Fibroblast of lung (primary cell): ENCODE data around the gene FBXO31. TPM values are rescaled to one million over a fixed set of nuclear protein-coding genes. Genes with fewer than 3 reads are reported as not detected.

Experiments used
- DNase-seq, 2 donors: peaks; one replicate each; pipeline versions ENCODE4 v3.0.0 to v3.0.0-alpha.2; 2010; ENCODE audit warnings: low read depth in 2 of 2
- H2AFZ ChIP-seq: 2 replicates; pipeline ENCODE4 v1.5.1; 2012; ENCODE audit warnings: low read length, control low read depth, inconsistent platforms
- H3K27ac ChIP-seq: 2 replicates; pipeline ENCODE4 v1.5.1; 2011; ENCODE audit warnings: low read length, control low read depth; ENCODE audit not compliant: insufficient read depth
- H3K27me3 ChIP-seq: 2 replicates; pipeline ENCODE4 v1.5.1; 2011; ENCODE audit warnings: mild to moderate bottlenecking, low read length; ENCODE audit not compliant: control insufficient read depth, insufficient read depth
- H3K36me3 ChIP-seq: 2 replicates; pipeline ENCODE4 v1.5.1; 2011; ENCODE audit warnings: low read length; ENCODE audit not compliant: control insufficient read depth, insufficient read depth
- H3K4me1 ChIP-seq: 2 replicates; pipeline ENCODE4 v1.5.1; 2011; ENCODE audit warnings: low read length; ENCODE audit not compliant: control insufficient read depth, insufficient read depth; ENCODE audit errors: extremely low read depth
- H3K4me2 ChIP-seq: 2 replicates; pipeline ENCODE4 v1.5.1; 2011; ENCODE audit warnings: low read length, control low read depth; ENCODE audit not compliant: insufficient read depth; ENCODE audit errors: extremely low read depth
- H3K4me3 ChIP-seq, 4 experiments: fragments of 200-600 bp in 1 of 4; sonication (generic) in 1 of 4; replicated peaks in 1 of 4; 2 replicates each; pipeline ENCODE4 v1.5.1; 2011 to 2016; ENCODE audit warnings: low read length in 4 of 4, low read depth in 3 of 4, mild to moderate bottlenecking in 3 of 4, control low read depth in 2 of 4, inconsistent platforms in 1 of 4, mixed read lengths in 1 of 4; ENCODE audit not compliant: insufficient read depth in 1 of 4; ENCODE audit errors: control extremely low read depth in 1 of 4
- H3K79me2 ChIP-seq: 2 replicates; pipeline ENCODE4 v1.5.1; 2012; ENCODE audit warnings: mild to moderate bottlenecking, low read length, inconsistent platforms; ENCODE audit not compliant: control insufficient read depth, insufficient read depth
- H3K9ac ChIP-seq: 2 replicates; pipeline ENCODE4 v1.5.1; 2011; ENCODE audit warnings: mild to moderate bottlenecking, low read length, control low read depth; ENCODE audit not compliant: insufficient read depth
- H3K9me3 ChIP-seq: 2 replicates; pipeline ENCODE4 v1.5.1; 2012; ENCODE audit warnings: low read depth, low read length; ENCODE audit not compliant: control insufficient read depth, insufficient read depth
- H4K20me1 ChIP-seq: 2 replicates; pipeline ENCODE4 v1.5.1; 2011; ENCODE audit warnings: low read length; ENCODE audit not compliant: control insufficient read depth, insufficient read depth; ENCODE audit errors: extremely low read depth
- EZH2 ChIP-seq: IDR thresholded peaks from 2 replicates; pipeline ENCODE4 v1.5.1; 2012; ENCODE audit warnings: low read length, control low read depth, mild to moderate bottlenecking; ENCODE audit errors: missing control alignments
- polyA plus RNA-seq, 2 donors: library from polyadenylated mRNA; depleted of rRNA in 1 of 2; stranded (reverse) in 1 of 2; unstranded in 1 of 2; fragments of >200 nt; gene quantifications; 2 replicates each; pipeline ENCODE4 v1.2.1, GENCODE V29; 2011 to 2012; ENCODE audit warnings: missing spikeins in 1 of 2
- total RNA-seq: library from RNA; depleted of rRNA; stranded (reverse); fragments of >200 nt; gene quantifications from 2 replicates; pipeline ENCODE4 v1.2.1, GENCODE V29; 2014
- TF ChIP-seq, protein P1 (sequence below), 2 donors: IDR thresholded peaks in 1 of 2; conservative IDR thresholded peaks in 1 of 2; 1 replicate in 1 of 2; 2 replicates in 1 of 2; pipeline ENCODE4 v1.5.1; 2011 to 2012; ENCODE audit warnings: low read length in 2 of 2, control low read depth in 1 of 2, inconsistent platforms in 1 of 2, low read depth in 1 of 2, mild to moderate bottlenecking in 1 of 2

Gene FBXO31
- total and polyA plus RNA-seq, 2 donors (not counting 1 experiment from before 2014, with no cell fraction given) = 17.6 to 40.3 TPM

DNA sequence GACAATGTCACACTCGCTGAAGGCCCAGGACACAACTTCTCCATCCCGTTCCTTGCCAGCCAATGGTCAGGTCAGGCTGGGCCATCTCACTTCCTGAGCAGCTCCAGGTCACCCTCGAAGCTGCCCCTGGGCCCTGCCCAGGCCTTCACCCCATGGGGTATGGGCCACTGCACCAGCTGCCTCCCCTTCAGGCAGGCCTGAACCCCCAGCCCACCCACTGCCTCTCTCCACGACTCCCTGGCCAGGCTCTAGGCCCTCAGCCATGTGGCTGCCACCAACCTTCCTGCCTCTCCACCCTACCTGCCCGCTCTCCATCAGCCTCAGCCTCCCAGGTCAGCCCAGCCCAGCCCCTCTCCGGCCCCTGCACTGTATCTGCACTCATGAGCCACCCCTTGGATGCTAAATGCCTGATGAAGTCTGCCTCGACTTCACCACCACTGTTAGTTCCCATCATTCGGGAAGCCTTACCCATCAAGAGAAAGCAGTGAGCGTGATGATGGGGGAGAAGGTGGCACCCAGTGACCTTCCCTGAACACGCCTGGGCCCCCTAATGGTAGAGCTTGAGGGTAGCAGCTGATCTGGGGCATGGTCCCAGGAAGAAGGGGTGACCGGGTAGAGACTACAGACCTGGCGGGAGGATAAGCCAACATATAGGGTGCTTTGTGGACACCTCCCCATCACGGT lies 35.5 kb downstream of the FBXO31 start:
- Histone ChIP-seq H3K4me1 (peaks cover 3% of the 10 kb centered on the region), H3K4me3 (no peak overlapping the region), H3K36me3 (peaks cover 14% of the 10 kb centered on the region), H2AFZ (no peak overlapping the region), H3K4me2 (no peak overlapping the region), H3K79me2 (peaks cover 1% of the 10 kb centered on the region), H3K9ac (no peak overlapping the region), H4K20me1 (peaks cover 1% of the 10 kb centered on the region), H3K9me3 (no peaks in the 10 kb centered on the region), H3K27me3 (no peaks in the 10 kb centered on the region), H3K27ac (no peak overlapping the region)
- DNase-seq = no peak
- TF ChIP-seq EZH2 = no peak
- TF ChIP-seq, protein P1, sequence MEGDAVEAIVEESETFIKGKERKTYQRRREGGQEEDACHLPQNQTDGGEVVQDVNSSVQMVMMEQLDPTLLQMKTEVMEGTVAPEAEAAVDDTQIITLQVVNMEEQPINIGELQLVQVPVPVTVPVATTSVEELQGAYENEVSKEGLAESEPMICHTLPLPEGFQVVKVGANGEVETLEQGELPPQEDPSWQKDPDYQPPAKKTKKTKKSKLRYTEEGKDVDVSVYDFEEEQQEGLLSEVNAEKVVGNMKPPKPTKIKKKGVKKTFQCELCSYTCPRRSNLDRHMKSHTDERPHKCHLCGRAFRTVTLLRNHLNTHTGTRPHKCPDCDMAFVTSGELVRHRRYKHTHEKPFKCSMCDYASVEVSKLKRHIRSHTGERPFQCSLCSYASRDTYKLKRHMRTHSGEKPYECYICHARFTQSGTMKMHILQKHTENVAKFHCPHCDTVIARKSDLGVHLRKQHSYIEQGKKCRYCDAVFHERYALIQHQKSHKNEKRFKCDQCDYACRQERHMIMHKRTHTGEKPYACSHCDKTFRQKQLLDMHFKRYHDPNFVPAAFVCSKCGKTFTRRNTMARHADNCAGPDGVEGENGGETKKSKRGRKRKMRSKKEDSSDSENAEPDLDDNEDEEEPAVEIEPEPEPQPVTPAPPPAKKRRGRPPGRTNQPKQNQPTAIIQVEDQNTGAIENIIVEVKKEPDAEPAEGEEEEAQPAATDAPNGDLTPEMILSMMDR (conservative IDR thresholded peaks at IDR 0.05 in 1 of 2, IDR thresholded peaks at IDR 0.05 in 1 of 2; ENCODE audit: low read depth in 1 of 2, low read length in 2 of 2) = no peak

DNA sequence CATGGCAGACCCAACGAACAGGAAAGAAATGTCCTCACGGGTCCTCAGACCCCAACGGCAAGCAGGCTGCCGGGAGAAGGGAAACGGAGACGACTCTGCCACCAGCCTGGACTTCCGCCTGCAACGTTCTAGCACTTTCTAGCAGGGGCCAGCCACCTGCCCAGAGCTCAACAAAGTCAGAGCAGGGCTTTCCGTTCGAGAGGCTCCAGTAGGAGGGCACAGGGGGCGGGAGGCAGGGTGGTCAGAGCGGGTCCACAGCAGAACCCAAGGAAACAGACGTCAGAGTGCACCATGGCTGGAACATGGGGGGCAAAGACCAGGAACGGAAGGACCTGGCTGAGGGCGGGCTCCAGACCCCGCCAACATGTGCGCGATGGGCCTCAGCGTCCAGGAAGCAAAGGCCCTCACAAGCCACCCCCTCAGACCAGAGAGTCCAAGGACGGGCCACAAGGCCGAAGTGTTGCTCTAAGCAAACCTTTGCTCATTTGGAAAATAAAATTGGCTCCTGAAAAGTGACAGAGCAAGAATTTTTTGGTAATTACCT lies 37.0 kb downstream of the FBXO31 start:
- H3K79me2 ChIP-seq = peaks cover 1% of the 10 kb centered on the region
- peaks cover 24% of the 10 kb centered on the region for H3K36me3 ChIP-seq
- no peak for DNase-seq
- no peak overlapping the region for H2AFZ ChIP-seq
- no peak overlapping the region for H3K4me2 ChIP-seq
- peaks cover 3% of the 10 kb centered on the region for H3K4me1 ChIP-seq
- no peak overlapping the region for H3K9ac ChIP-seq
- H3K27me3 ChIP-seq = no peaks in the 10 kb centered on the region
- no peaks in the 10 kb centered on the region for H3K9me3 ChIP-seq
- TF ChIP-seq, protein P1 (conservative IDR thresholded peaks at IDR 0.05 in 1 of 2, IDR thresholded peaks at IDR 0.05 in 1 of 2; ENCODE audit: low read depth in 1 of 2, low read length in 2 of 2) = no peak
- no peak for TF ChIP-seq EZH2
- H3K4me3 ChIP-seq = no peak overlapping the region
- H4K20me1 ChIP-seq = peaks cover 1% of the 10 kb centered on the region
- no peak overlapping the region for H3K27ac ChIP-seq

DNA sequence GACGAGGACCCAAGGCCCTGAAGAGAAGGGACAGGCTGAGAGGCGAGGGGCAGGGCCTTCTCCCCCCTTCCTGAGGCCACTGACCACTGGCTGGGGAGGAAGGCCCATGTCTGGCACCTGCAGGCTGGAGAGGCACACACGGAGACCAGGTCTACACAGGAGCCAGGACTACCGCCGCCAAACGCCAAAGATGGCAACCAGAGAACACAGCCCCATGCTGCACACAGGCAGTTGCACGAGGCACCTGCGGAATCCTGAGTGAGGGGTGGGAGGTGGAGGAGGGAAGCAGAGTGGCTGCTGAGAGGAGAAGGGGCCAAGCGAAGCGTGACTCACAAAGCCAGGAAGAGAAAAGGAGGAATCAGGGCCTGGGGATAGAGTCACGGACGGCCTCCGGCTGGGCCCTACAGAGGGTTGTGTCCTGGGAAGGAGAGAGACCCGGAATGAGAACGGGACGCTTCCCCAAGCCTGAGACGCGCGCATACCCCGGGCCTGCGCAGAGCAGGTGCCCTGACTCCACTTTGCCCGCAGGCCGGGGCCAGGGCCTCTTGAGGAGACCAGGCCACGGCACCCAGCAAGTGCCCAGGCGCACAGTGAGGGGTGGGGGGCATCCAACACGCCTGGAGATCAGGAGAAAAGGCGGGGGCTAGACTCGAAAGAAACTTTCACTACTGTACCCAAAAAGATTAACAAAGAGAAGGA lies 37.7 kb downstream of the FBXO31 start:
- TF ChIP-seq, protein P1 (conservative IDR thresholded peaks at IDR 0.05 in 1 of 2, IDR thresholded peaks at IDR 0.05 in 1 of 2; ENCODE audit: low read depth in 1 of 2, low read length in 2 of 2) = no peak
- TF ChIP-seq EZH2 = no peak
- peaks cover 1% of the 10 kb centered on the region for H3K4me1 ChIP-seq
- peaks cover 1% of the 10 kb centered on the region for H3K79me2 ChIP-seq
- H2AFZ ChIP-seq = no peak overlapping the region
- no peak overlapping the region for H3K4me2 ChIP-seq
- H3K27me3 ChIP-seq = no peaks in the 10 kb centered on the region
- no peak overlapping the region for H3K9ac ChIP-seq
- peaks cover 24% of the 10 kb centered on the region for H3K36me3 ChIP-seq
- no peak overlapping the region for H3K27ac ChIP-seq
- H3K4me3 ChIP-seq = no peak overlapping the region
- H4K20me1 ChIP-seq = peaks cover 1% of the 10 kb centered on the region
- no peak for DNase-seq
- H3K9me3 ChIP-seq = no peaks in the 10 kb centered on the region
